IPS-NIHi7 (cell line): ENCODE data around the gene ZNF416.

Experiments
- DNase-seq: peaks from one replicate; pipeline ENCODE4 v3.0.0; 2012; ENCODE audit warnings: mixed read lengths; ENCODE audit errors: extremely low spot score

ZNF416 gene

DNA sequence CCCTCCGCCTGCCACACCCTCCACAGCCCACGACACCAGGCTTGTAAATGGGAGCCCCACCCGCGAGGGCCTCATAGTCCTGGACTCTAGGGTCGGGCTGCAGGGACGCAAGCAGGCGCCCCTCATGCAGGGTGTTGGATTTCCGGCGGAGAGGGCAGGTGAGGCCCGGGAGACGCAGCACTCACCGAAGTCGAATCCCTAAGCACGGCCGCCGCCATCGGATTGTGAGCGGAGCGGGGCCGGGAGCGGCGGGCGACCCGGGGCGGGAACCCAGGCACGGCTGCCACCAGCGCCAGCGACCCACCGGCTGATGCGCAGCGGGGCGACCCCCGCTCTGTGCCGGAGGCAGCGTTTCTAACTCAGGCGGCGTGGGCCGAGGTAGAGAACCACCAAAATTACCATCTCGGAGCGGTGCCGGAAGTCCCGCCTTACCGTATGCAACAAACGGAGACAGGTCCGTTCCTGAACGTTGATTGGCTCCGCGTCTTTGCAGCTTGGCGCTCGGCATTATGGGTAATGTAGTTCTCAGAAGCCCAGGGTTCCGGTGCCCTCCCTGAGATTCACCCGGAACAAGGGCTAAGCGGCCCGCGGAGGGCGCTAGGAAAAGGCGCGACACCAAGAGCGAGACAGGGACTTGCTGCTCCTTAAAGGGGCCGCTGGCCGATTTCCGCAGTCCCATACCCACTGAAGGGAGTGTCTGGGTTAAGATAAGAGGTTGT is at the start of gene ZNF416:
Gene ZNF416, minus strand, starts transcription at position 425 of the 719 bp plus-strand sequence. Its CDS starts 207 bp downstream, at position 218.
- DNase-seq, result peak; percentile 99

- no peak for DNase-seq
Observed at GRCh38 chr19:57623091-57623490, 44.4 kb upstream of the ZNF416 start.

DNA sequence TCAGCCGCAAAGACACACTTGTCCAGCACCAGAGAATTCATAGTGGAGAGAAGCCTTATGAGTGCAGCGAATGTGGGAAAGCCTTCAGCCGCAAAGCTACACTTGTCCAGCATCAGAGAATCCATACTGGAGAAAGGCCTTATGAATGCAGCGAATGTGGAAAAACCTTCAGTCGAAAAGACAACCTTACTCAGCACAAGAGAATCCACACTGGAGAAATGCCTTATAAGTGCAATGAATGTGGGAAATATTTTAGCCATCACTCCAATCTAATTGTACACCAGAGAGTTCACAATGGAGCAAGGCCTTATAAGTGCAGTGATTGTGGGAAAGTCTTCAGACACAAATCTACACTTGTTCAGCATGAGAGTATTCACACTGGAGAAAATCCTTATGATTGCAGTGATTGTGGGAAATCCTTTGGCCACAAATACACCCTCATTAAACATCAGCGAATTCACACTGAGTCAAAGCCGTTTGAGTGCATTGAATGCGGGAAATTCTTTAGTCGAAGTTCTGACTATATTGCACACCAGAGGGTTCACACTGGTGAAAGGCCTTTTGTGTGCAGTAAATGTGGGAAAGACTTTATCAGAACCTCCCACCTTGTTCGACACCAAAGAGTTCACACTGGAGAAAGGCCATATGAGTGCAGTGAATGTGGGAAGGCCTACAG is 42.1 kb upstream of the ZNF416 start:
- DNase-seq, result no peak

- no peak for DNase-seq
Observed at GRCh38 chr19:57615346-57615745, 36.6 kb upstream of the ZNF416 start.

GRCh38 chr19:57613941-57614743 is 35.4 kb upstream of the ZNF416 start, which contains the start of gene ZNF134:
Gene ZNF134 (plus strand): TSS chr19:57614242. CDS start chr19:57619469, 5,227 bp downstream.
- peak; percentile 97 for DNase-seq

GRCh38 chr19:57611113-57611512 is 32.4 kb upstream of the ZNF416 start:
- no peak for DNase-seq

GRCh38 chr19:57606931-57607330 is 28.2 kb upstream of the ZNF416 start:
- no peak for DNase-seq

- peak; percentile 96 for DNase-seq
Observed at GRCh38 chr19:57599761-57600383, 21.2 kb upstream of the ZNF416 start, which contains the start of gene ZNF530. Gene ZNF530 (plus strand): TSS chr19:57599885. CDS start chr19:57604346, 4,461 bp downstream.

GRCh38 chr19:57599377-57599760 is 20.7 kb upstream of the ZNF416 start:
- DNase-seq, result no peak

DNA sequence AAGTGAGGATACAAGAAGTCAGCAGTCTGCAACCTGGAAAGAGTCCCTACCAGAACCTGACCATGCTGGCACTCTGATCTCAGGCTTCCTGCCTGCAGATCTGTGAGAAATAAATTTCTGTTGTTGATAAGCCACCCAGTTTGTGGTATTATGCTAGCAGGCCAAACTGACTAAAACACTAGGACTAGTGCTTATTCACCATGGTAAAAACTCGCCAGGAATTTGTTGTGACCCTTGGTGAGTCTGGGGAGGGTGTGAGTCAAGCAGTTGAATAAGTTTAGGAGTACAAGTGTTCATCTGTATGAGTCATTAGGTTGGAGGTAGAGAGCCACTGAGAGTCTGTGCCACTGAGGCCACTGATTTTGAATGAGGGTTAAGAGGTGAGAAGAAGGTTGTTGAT is 8.8 kb upstream of the ZNF416 start:
- no peak for DNase-seq

DNA sequence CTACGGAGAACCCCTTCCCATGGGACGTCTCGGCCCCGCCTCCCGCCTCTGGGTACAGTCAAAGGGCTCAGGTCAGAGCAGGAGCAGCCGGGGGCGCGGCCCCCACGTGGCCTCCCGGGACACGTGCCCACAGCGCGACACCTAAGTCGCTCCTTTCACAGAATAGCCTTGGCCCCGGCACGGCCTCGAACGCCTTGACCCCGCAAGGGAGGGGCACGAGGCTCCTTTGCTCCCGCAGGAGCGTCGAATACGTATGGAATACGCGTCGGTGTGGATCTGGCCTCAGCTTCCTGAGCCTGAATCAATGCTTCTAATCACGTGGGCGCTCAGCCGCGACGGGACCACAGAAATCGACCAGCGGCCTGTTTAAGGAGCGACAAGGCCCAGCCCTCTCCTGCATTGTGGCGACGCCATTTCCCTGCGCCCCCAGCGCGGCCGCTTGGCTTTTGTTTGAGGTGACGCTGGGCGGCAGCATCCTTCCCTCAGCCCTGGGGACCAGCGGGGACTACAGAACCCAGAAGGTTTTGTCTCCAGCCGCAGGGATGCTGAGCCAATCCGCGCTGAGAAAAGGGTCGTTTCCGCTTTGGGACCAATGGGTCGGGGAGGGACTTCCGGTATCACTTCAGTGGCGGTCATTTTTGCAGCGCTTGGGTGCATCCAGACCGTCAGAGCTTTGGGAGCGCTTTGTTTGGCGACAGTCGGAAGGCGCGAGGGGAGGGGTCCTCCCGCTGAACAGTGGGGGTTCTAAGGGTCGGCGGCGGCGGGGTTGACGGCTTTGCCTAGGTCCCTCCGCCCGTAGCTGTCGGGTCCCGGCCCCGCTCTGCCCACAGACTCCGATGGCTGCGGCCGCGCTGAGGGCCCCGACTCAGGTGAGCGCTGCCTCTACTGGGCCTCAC is 5.1 kb upstream of the ZNF416 start, which contains the start of gene ZIK1:
Gene ZIK1, plus strand, starts transcription at position 625 of the 896 bp plus-strand sequence. Its CDS starts 212 bp downstream, at position 837.
- peak; percentile 99 for DNase-seq

GRCh38 chr19:57583104-57583520 is 4.4 kb upstream of the ZNF416 start:
- no peak for DNase-seq

DNA sequence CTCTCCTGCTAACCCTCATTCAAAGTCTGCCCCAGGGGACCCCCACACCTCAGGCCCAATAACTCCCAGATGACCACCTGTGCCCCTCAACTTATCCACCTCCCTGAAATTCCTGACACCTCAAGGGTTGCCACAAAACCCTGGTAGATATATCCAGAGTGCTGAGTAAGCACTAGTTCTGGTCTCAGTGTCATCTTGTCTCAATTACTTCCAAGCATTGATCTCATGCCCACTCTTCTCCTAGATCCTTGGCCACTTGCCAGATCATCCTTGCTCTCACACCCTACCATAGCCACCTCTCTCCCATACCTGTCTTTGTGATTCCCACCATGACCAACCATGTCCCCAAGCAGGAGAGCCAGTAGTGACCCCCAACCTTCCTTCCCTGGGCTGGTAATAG is 2.0 kb downstream of the ZNF416 start:
- no peak for DNase-seq

DNA sequence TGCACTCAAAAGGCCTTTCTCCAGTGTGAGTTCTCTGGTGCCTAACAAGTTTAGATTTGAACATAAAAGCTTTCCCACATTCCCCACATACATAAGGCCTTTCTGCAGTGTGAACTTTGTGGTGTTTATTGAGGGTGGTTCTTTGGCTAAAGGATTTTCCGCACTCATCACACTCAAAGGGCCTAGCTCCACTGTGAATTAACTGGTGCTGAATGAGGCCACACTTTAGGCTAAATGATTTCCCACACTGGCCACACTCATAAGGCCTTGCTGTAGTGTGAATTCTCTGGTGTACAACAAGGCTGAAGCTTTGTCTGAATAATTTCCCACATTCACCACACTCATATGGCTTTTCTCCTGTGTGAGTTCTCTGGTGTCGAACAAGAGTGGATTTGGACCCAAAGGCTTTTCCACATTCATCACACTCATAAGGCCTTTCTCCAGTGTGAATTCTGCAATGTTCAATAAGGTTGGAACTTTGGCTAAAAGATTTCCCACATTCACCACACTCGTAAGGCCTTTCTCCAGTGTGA is 6.2 kb downstream of the ZNF416 start:
- no peak for DNase-seq

GRCh38 chr19:57570707-57571106 is 8.0 kb downstream of the ZNF416 start:
- no peak for DNase-seq

DNA sequence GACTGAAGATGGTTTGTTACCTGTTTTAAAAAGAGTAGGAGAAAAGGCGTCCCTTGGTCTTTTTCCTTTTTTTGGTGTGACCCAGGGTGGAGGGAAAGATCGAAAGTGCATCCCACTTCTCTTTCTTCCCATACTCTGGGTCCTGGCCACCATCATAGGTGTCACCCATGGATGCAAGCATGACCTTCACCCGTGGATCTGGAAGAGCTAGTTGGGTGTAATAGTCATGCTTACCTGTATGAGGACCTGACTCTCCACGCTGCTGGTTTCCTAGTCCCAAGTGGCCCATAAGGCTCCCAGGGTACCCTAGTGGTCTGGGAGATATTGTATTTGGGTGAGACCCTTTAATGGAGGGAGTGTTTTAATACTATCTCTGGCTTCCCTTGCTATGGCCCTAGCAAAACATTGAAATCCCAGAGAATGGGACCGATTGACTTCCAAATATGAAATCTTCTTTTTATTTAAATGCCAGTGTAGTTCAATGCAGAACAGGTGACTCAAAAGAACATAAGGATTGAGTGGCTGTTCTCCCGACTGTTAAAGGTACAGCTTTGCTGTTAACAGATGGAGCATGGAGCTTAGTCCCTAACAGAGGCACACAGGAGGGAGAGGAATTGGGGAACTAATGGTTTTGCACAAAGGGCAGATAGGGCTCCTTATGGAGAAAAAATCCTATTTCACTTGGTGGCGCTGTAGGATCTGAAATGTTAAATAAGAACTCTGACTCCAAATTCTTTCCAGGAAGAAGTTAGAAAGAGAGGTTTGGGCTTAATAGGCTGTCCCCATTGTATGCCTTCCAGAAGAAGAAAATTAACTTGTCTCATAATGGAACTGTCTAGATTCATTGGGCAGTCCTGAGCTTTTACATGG is 12.1 kb downstream of the ZNF416 start:
- DNase-seq, result no peak

DNA sequence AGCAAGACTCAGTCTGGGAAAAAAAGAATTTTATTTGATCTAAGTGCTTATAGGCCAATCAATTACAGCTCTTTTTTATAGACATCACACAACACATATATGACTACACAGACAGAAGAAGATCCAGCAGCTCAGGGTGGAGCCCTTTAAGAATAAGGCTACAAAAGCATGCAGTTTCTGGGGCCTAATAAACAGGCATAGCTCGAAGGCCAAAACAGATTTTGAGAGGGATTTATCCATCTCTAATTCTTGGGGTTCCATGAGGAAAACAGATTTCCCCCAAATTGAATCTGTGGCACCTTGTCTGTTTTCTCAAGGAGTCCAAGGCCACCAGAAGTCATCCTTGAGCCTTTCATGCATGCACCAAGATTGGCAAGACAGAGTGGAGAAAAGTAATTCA is 15.2 kb downstream of the ZNF416 start:
- no peak for DNase-seq

- no peak for DNase-seq
Observed at GRCh38 chr19:57560049-57560491, 18.6 kb downstream of the ZNF416 start.

DNA sequence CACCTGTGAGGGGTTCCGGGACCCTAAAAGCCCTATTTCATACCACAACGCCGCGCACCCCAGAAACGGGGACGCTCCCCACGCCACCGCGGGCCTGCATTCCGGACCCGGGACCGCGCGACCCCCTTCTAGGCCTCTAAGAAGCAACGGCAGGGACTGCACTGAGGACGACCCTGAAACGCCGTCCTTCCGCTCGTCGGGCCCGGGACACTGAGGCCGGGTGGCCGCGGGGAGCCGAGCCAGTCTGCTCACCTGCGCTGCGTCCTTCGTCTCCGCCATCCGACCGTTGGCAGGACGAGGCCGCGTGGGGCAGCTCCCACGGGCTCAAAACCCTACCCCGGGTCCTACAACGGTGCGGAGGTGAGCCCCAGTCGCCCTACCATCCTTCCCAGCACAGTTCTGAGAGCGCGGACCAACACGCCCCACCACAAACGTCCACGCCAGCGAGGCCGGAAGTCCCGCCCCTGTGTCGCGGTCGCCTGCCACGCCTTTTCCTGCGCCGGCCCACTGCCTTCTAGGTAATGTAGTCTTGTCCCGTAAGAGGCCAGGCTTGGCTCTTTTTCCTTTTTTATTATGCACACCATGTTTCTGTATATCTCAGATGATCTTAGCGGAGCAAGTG is 19.2 kb downstream of the ZNF416 start, which contains the start of gene ZNF550:
Gene ZNF550, minus strand, starts transcription at position 460 of the 622 bp plus-strand sequence. Its CDS starts 181 bp downstream, at position 279.
- DNase-seq, result peak; percentile 96
